HUES6 (cell line): ENCODE results near the gene MUC4.

Experiments used
- H3K27ac ChIP-seq: 2 replicates; pipeline ENCODE4 v1.7.0; 2013; ENCODE audit warnings: low read depth, mild to moderate bottlenecking, low read length, inconsistent platforms
- H3K27me3 ChIP-seq: 2 replicates; pipeline ENCODE4 v1.6.1; 2013; ENCODE audit warnings: low read length; ENCODE audit not compliant: control insufficient read depth, insufficient read depth
- H3K36me3 ChIP-seq: 2 replicates; pipeline ENCODE4 v1.6.1; 2013; ENCODE audit warnings: low read length; ENCODE audit not compliant: control insufficient read depth, insufficient read depth
- H3K4me1 ChIP-seq: 2 replicates; pipeline ENCODE4 v1.6.1; 2013; ENCODE audit warnings: low read length; ENCODE audit not compliant: control insufficient read depth, insufficient read depth
- H3K4me3 ChIP-seq: 2 replicates; pipeline ENCODE4 v1.5.1; 2013; ENCODE audit warnings: low read depth, low read length
- H3K9ac ChIP-seq: one replicate; pipeline ENCODE4 v1.6.1; 2013; ENCODE audit warnings: mild to moderate bottlenecking, low read length
- H3K9me3 ChIP-seq: 2 replicates; pipeline ENCODE4 v1.6.1; 2013; ENCODE audit warnings: low read depth, low read length; ENCODE audit not compliant: control insufficient read depth, insufficient read depth

The MUC4 gene

DNA sequence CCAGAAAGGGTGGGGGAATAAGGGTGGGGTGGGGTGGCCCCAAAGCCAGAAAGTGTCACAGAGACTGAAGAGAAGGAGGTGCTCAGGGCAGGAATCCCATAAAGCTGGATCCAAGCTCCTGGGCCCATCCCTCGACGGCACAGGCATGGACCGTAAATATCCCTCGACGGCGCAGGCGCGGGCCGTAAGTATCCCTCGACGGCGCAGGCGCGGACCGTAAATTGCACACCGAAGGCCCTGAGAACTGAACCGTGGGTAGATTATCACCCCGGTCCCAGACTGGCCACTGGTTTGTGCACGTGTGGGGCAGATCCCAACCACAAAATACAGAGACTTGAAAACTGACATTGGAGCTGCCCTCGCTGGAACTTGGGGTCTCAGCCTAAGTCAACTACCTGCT, 41.3 kb upstream of the MUC4 start:
- no peaks in the 10 kb centered on the region for H3K36me3 ChIP-seq
- H3K4me1 ChIP-seq, result peaks cover 6% of the 10 kb centered on the region; the same call in 1 of the 2 replicates
- no peak overlapping the region for H3K4me3 ChIP-seq
- H3K9ac ChIP-seq, result no peak overlapping the region
- H3K9me3 ChIP-seq, result peaks cover 5% of the 10 kb centered on the region; the same call in 1 of the 2 replicates
- H3K27ac ChIP-seq, result no peak overlapping the region
- H3K27me3 ChIP-seq, result no peaks in the 10 kb centered on the region

- Histone ChIP-seq H3K9me3 (peaks cover 5% of the 10 kb centered on the region; the same call in 1 of the 2 replicates), H3K4me3 (no peak overlapping the region), H3K4me1 (peaks cover 6% of the 10 kb centered on the region; the same call in 1 of the 2 replicates), H3K36me3 (no peaks in the 10 kb centered on the region), H3K27me3 (no peaks in the 10 kb centered on the region), H3K27ac (no peak overlapping the region), H3K9ac (no peak overlapping the region)
Measured at GRCh38 chr3:195850857-195851543, 39.3 kb upstream of the MUC4 start.

DNA sequence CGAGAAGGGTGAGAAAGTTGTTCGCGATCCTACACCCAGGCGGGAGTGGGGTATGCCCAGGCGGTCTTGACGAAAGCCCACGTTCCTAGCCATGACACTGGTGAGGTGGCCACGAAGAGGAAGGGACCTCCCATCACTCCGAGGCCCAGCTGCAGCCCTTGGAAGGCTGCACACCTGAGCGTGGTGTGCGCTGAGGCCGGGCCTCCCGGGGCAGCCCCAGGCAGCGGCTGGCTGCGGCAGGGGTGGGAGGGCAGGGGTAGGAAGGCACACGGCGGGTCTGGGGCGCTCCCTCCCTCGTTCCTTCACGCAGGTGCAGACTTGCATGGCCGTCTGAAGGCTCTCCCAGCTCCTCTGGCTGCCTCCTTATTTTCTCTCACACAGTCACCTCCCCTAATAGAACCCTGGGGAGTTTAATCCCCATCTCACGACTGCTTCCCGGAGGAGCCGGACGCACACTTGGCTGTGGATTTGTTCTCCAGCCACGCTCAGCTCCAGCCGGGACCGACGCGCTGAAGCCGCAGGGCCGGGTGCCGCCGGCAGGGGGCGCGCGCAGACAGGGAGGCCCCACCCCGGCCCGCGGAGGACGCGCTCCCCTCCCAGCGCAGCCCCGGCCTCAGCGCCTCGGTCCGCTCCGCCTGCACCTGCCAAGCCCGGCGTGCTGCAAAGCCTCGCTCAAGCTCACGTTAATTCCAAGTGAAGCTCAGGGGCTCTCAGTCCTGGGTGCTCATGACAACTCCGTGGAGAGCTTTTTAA, 37.8 kb upstream of the MUC4 start:
- Histone ChIP-seq H3K36me3 (no peaks in the 10 kb centered on the region), H3K9me3 (peaks cover 5% of the 10 kb centered on the region; the same call in 1 of the 2 replicates), H3K27ac (no peak overlapping the region), H3K4me3 (no peak overlapping the region), H3K9ac (no peak overlapping the region), H3K27me3 (no peaks in the 10 kb centered on the region), H3K4me1 (peaks cover 6% of the 10 kb centered on the region; the same call in 1 of the 2 replicates)

DNA sequence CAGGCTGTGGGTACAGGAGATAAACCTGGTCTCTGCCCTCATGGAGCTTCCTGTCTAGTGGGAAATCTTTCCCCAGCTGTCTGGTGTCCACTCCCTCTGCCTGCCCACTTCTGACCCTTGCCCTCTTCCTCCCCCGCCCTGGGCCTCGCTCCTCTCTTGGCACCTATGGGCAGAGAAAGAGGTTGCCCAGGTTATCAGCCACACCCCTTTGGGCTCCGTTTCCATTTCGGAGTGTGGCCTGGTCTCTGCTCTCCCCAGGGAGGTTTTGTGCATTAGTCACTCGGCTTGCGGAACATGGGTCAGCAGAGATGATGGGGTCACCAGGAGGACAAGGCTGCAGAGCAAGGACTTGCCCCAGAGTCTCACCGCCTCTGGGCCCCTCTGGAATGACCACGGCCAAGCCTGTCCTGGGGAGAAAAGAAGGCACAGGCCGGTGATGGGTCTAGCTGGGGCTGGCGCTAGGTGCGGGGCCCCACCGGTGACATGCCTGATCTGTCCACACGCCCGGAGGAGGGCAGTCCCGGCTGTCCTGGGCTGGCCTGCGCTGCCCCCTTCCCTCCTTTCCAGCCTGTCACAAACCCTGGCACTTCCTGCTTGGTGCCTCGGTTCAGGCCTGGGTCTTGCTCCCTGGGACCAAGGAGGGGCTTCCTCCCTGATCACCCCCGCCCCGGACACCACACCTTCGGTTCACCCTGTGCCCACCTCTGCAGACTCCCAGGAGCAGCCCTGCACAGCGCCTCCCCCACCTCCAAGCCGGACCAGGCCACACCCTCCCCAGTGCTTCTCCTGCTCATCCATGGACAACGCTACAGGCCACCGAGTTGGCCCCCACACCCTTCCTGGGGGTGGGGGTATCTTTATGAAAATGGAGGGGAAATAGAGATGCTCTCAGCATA, 35.6 kb upstream of the MUC4 start:
- Histone ChIP-seq H3K27me3 (no peaks in the 10 kb centered on the region), H3K4me3 (no peak overlapping the region), H3K36me3 (no peaks in the 10 kb centered on the region)

DNA sequence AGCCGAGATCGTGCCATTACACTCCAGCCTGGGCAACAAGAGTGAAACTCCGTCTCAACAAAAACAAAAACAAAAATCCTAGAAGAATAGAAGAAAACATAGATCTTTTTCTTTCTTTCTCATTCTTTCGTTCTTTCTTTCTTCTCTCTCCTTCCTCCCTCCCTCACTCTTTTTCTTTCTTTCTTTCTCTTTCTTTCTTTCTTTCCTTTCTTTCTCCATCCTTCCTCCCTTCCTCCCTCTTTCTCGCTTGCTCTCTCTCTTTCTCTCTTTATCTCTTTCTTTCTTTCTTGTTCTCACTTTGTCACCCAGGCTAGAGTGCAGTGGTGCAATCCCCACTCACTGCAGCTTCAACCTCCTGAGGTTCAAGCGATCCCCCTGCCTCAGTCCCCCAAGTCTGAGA, 33.8 kb upstream of the MUC4 start:
- no peaks in the 10 kb centered on the region for H3K4me1 ChIP-seq

More for the DNA sequence above, 35.6 kb upstream of the MUC4 start:
- Histone ChIP-seq H3K4me1 (no peaks in the 10 kb centered on the region), H3K9me3 (peaks cover 5% of the 10 kb centered on the region; the same call in 1 of the 2 replicates), H3K9ac (no peak overlapping the region), H3K27ac (no peak overlapping the region)

DNA sequence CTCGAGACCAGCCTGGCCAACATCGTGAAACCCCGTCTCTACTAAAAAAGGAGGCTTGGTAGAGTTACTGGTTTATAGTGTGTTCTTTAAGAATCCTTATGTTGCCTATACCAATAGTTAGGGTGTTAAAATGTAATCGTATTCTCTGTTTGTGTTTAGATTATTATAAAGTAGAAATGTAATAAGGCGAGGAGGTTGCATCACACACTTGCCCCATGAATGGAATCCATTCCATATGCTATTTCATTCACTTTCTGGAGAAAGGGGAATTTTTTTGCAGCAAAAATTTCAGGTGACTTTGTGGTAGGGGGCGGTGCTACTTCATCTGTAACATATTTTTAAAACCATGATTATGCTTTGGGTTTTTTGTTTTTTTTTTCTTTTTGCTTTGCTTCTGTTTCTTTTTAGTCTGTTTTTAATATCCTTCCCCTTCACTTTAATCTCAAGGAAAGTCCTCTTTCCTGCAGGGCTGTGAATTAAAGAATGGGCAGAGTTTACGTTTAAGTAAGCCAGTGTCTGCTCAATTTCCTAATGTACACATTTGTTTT, 33.0 kb upstream of the MUC4 start:
- H3K27ac ChIP-seq, result no peak overlapping the region
- peaks cover 2% of the 10 kb centered on the region for H3K4me1 ChIP-seq
- H3K27me3 ChIP-seq, result no peaks in the 10 kb centered on the region
- peaks cover 5% of the 10 kb centered on the region; the same call in 1 of the 2 replicates for H3K9me3 ChIP-seq
- H3K9ac ChIP-seq, result no peak overlapping the region
- H3K36me3 ChIP-seq, result no peaks in the 10 kb centered on the region
- no peak overlapping the region for H3K4me3 ChIP-seq

More for the DNA sequence above, 33.8 kb upstream of the MUC4 start:
- H3K4me3 ChIP-seq, result no peak overlapping the region
- H3K9ac ChIP-seq, result no peak overlapping the region
- H3K36me3 ChIP-seq, result no peaks in the 10 kb centered on the region
- peaks cover 5% of the 10 kb centered on the region; the same call in 1 of the 2 replicates for H3K9me3 ChIP-seq
- no peaks in the 10 kb centered on the region for H3K27me3 ChIP-seq
- H3K27ac ChIP-seq, result no peak overlapping the region

GRCh38 chr3:195839260-195840010, 27.7 kb upstream of the MUC4 start:
- Histone ChIP-seq H3K4me3 (no peak overlapping the region), H3K9ac (no peak overlapping the region), H3K9me3 (peaks cover 2% of the 10 kb centered on the region; the same call in 1 of the 2 replicates), H3K4me1 (peaks cover 10% of the 10 kb centered on the region), H3K27me3 (no peaks in the 10 kb centered on the region), H3K36me3 (no peaks in the 10 kb centered on the region), H3K27ac (no peak overlapping the region)

GRCh38 chr3:195838714-195839113, 27.0 kb upstream of the MUC4 start:
- Histone ChIP-seq H3K27ac (no peak overlapping the region), H3K27me3 (no peaks in the 10 kb centered on the region), H3K9me3 (peaks cover 2% of the 10 kb centered on the region; the same call in 1 of the 2 replicates), H3K4me3 (no peak overlapping the region), H3K9ac (no peak overlapping the region), H3K4me1 (peaks cover 10% of the 10 kb centered on the region), H3K36me3 (no peaks in the 10 kb centered on the region)

GRCh38 chr3:195836476-195837135, 24.9 kb upstream of the MUC4 start:
- H3K27ac ChIP-seq, result no peak overlapping the region
- H3K9ac ChIP-seq, result no peak overlapping the region
- peaks cover 2% of the 10 kb centered on the region; the same call in 1 of the 2 replicates for H3K9me3 ChIP-seq
- peaks cover 10% of the 10 kb centered on the region for H3K4me1 ChIP-seq
- H3K27me3 ChIP-seq, result no peaks in the 10 kb centered on the region
- H3K4me3 ChIP-seq, result no peak overlapping the region
- no peaks in the 10 kb centered on the region for H3K36me3 ChIP-seq
